CD4-positive, alpha-beta T cell (primary cell): ENCODE results near the gene CHST3. TPM values are rescaled to one million over a fixed set of nuclear protein-coding genes. Genes with fewer than 3 reads are reported as not detected.

ENCODE experiments used
- ATAC-seq: fragments of 200-7000 bp; cut with Tn5 transposase; one replicate; pipeline ENCODE4 v1.10.0; 2022; ENCODE audit warnings: mild to moderate bottlenecking; ENCODE audit not compliant: poor library complexity
- CTCF ChIA-PET: fragments of 350-600 bp; sonication (Branson Sonifier 250); formaldehyde crosslinking; loops from one replicate; lab custom pipeline; 2021; ENCODE audit warnings: antibody characterized with exemption, inconsistent platforms; lab: Charles Lee
- POLR2A ChIA-PET: fragments of 350-600 bp; sonication (Branson Sonifier 250); formaldehyde crosslinking; loops from one replicate; lab custom pipeline; 2021; ENCODE audit warnings: antibody characterized with exemption, inconsistent platforms; lab: Charles Lee
- DNase-seq, 14 experiments: peaks; one replicate each; pipeline ENCODE4 v3.0.0-alpha.2; 2013 to 2020; ENCODE audit warnings: mixed read lengths in 2 of 14
- H3K27ac ChIP-seq, 2 donors: one replicate each; pipeline versions ENCODE4 v1.5.1 to v1.7.0; 2013; ENCODE audit warnings: low read length in 2 of 2, low read depth in 1 of 2, mild to moderate bottlenecking in 1 of 2
- H3K27me3 ChIP-seq, 2 experiments: 1 replicate in 1 of 2; 2 replicates in 1 of 2; pipeline versions ENCODE4 v1.6.1 to v1.7.0; 2013; ENCODE audit warnings: low read length in 2 of 2, control low read depth in 1 of 2, mild to moderate bottlenecking in 1 of 2, moderate library complexity in 1 of 2; ENCODE audit not compliant: insufficient read depth in 2 of 2, control insufficient read depth in 1 of 2
- H3K36me3 ChIP-seq: one replicate; pipeline ENCODE4 v1.6.1; 2013; ENCODE audit warnings: low read length, control low read depth; ENCODE audit not compliant: insufficient read depth
- H3K4me1 ChIP-seq: one replicate; pipeline ENCODE4 v1.6.1; 2013; ENCODE audit warnings: low read length, control low read depth; ENCODE audit not compliant: insufficient read depth
- H3K4me3 ChIP-seq: one replicate; pipeline ENCODE4 v1.5.1; 2013; ENCODE audit warnings: mild to moderate bottlenecking, low read length, moderate library complexity
- H3K9me3 ChIP-seq, 2 experiments: 1 replicate in 1 of 2; 2 replicates in 1 of 2; pipeline versions ENCODE4 v1.6.1 to v1.7.0; 2013; ENCODE audit warnings: low read length in 2 of 2, mild to moderate bottlenecking in 2 of 2, control low read depth in 1 of 2, moderate library complexity in 1 of 2; ENCODE audit not compliant: control insufficient read depth in 1 of 2, insufficient read depth in 1 of 2
- H3K27ac Mint-ChIP-seq: one replicate; pipeline ENCODE4 v1.8.0; 2020; ENCODE audit warnings: mixed read lengths
- H3K27me3 Mint-ChIP-seq: one replicate; pipeline ENCODE4 v1.8.0; 2021; ENCODE audit warnings: mixed read lengths
- H3K36me3 Mint-ChIP-seq: one replicate; pipeline ENCODE4 v1.8.0; 2021; ENCODE audit warnings: low read depth, mixed read lengths
- H3K4me1 Mint-ChIP-seq: one replicate; pipeline ENCODE4 v1.8.0; 2021; ENCODE audit warnings: low read depth, mixed read lengths
- H3K4me3 Mint-ChIP-seq: one replicate; pipeline ENCODE4 v1.8.0; 2020; ENCODE audit warnings: mild to moderate bottlenecking, mixed read lengths
- H3K9me3 Mint-ChIP-seq: one replicate; pipeline ENCODE4 v1.8.0; 2020; ENCODE audit warnings: mixed read lengths
- CTCF ChIP-seq: fragments of 200-600 bp; IDR thresholded peaks from one replicate; pipeline ENCODE4 v1.8.0; 2022; ENCODE audit warnings: antibody characterized with exemption, mild to moderate bottlenecking
- intact Hi-C, 2 experiments: fragments of 100-400 bp; cut with DNase I in 1 of 2; cut with micrococcal nuclease in 1 of 2; formaldehyde crosslinking; loops; one replicate each; pipeline versions ENCODE4 v1.15.1 to v1.9.0; 2023 to 2025; cut with DNase I, micrococcal nuclease
- total RNA-seq, 174 experiments: library from RNA in 2 of 174; stranded (reverse) in 2 of 174; gene quantifications; one replicate each; pipeline ENCODE4 v1.2.3 and lab custom pipeline; 2021 to 2026

Gene CHST3
- total RNA-seq, 2 experiments from 2014 or later, result not detected

GRCh38 chr10:72037266-72037665, 73.1 kb downstream of the CHST3 start:
- CTCF ChIA-PET, result no interaction called here
- Histone ChIP-seq H3K4me1 (no peaks in the 10 kb centered on the region), H3K27me3 (no peaks in the 10 kb centered on the region), H3K9me3 (no peaks in the 10 kb centered on the region), H3K36me3 (no peaks in the 10 kb centered on the region), H3K4me3 (no peak overlapping the region), H3K27ac (no peak overlapping the region)
- H3K4me1 Mint-ChIP-seq, result no peaks in the 10 kb centered on the region
- no peaks in the 10 kb centered on the region for H3K36me3 Mint-ChIP-seq
- H3K9me3 Mint-ChIP-seq, result no peaks in the 10 kb centered on the region
- TF ChIP-seq CTCF, result no peak
- no peaks in the 10 kb centered on the region for H3K27me3 Mint-ChIP-seq
- ATAC-seq (no peak), DNase-seq (no peak)
- no peak overlapping the region for H3K4me3 Mint-ChIP-seq
- POLR2A ChIA-PET, result no interaction called here
- H3K27ac Mint-ChIP-seq, result no peak overlapping the region
- intact Hi-C loops, result loop anchor here in 1 of 2 experiments (5.0 kb wide), 1 partner anchor 920 kb away; no protein-coding TSS in a partner anchor

- no peaks in the 10 kb centered on the region for H3K4me1 Mint-ChIP-seq
- no peaks in the 10 kb centered on the region for H3K36me3 ChIP-seq
- no peaks in the 10 kb centered on the region for H3K27me3 ChIP-seq
- no peak for TF ChIP-seq CTCF
- H3K27ac Mint-ChIP-seq, result no peak overlapping the region
- no peak overlapping the region for H3K27ac ChIP-seq
- POLR2A ChIA-PET, result no interaction called here
- intact Hi-C loops, result loop anchor here in 1 of 2 experiments (5.0 kb wide), 1 partner anchor 919 kb away; no protein-coding TSS in a partner anchor
- no peaks in the 10 kb centered on the region for H3K9me3 ChIP-seq
- H3K4me3 ChIP-seq, result no peak overlapping the region
- H3K9me3 Mint-ChIP-seq, result no peaks in the 10 kb centered on the region
- no peak for DNase-seq
- ATAC-seq, result no peak
- no peaks in the 10 kb centered on the region for H3K4me1 ChIP-seq
- H3K36me3 Mint-ChIP-seq, result no peaks in the 10 kb centered on the region
- no peaks in the 10 kb centered on the region for H3K27me3 Mint-ChIP-seq
- CTCF ChIA-PET, result interaction anchor here (2.4 kb wide), 1 partner anchor 11 kb away, joined by 10 read pairs; no protein-coding TSS in a partner anchor
- no peak overlapping the region for H3K4me3 Mint-ChIP-seq
Observed at GRCh38 chr10:72037811-72038210, 73.6 kb downstream of the CHST3 start.

- intact Hi-C loops, result loop anchor here in 1 of 2 experiments (5.0 kb wide), 1 partner anchor 919 kb away; no protein-coding TSS in a partner anchor
- no peak overlapping the region for H3K4me3 ChIP-seq
- H3K4me1 Mint-ChIP-seq, result no peaks in the 10 kb centered on the region
- H3K27ac Mint-ChIP-seq, result no peak overlapping the region
- no peak for TF ChIP-seq CTCF
- H3K9me3 ChIP-seq, result no peaks in the 10 kb centered on the region
- H3K36me3 Mint-ChIP-seq, result no peaks in the 10 kb centered on the region
- no peaks in the 10 kb centered on the region for H3K36me3 ChIP-seq
- no peaks in the 10 kb centered on the region for H3K4me1 ChIP-seq
- DNase-seq, result no peak
- ChIA-PET POLR2A (no interaction called here), CTCF (interaction anchor here (2.4 kb wide), 1 partner anchor 10 kb away, joined by 10 read pairs; no protein-coding TSS in a partner anchor)
- H3K4me3 Mint-ChIP-seq, result no peak overlapping the region
- no peaks in the 10 kb centered on the region for H3K27me3 ChIP-seq
- H3K27ac ChIP-seq, result no peak overlapping the region
- no peaks in the 10 kb centered on the region for H3K27me3 Mint-ChIP-seq
- ATAC-seq, result no peak
- no peaks in the 10 kb centered on the region for H3K9me3 Mint-ChIP-seq
Observed at GRCh38 chr10:72038458-72039001, 74.3 kb downstream of the CHST3 start.
